GM12878 (cell line): Measurements from ENCODE around the gene PODN. TPM values are rescaled to one million over a fixed set of nuclear protein-coding genes. Genes with fewer than 3 reads are reported as not detected.

ENCODE experiments used
- ATAC-seq: fragments of 200-7000 bp; cut with Tn5 transposase; 3 replicates; pipeline ENCODE4 v1.9.1; 2020; ENCODE audit warnings: mild to moderate bottlenecking, moderate library complexity
- BruUV-seq: library from RNA; stranded (reverse); fragments of 400-500 nt; replicated peaks from 2 replicates; lab custom pipeline; 2021; lab: Mats Ljungman, UMichigan
- CTCF ChIA-PET: fragments of 300-600 bp; sonication (Branson Sonifier 250); formaldehyde crosslinking; extraction: SDS; loops from one replicate; lab custom pipeline; 2021; ENCODE audit warnings: inconsistent platforms; lab: Yijun Ruan, JAX
- POLR2A ChIA-PET: fragments of 350-600 bp; formaldehyde crosslinking; extraction: SDS; loops from one replicate; lab custom pipeline; 2021; ENCODE audit warnings: inconsistent platforms; lab: Charles Lee
- RAD21 ChIA-PET: fragments of 300-600 bp; sonication (Branson Sonifier 250); formaldehyde crosslinking; loops from one replicate; lab custom pipeline; 2023; ENCODE audit warnings: antibody characterized with exemption; ENCODE audit not compliant: unreplicated experiment; lab: Charles Lee
- SMC1A ChIA-PET: fragments of 300-600 bp; sonication (Branson Sonifier 250); formaldehyde crosslinking; loops from one replicate; lab custom pipeline; 2023; ENCODE audit not compliant: unreplicated experiment, uncharacterized antibody; lab: Charles Lee
- DNase-seq: peaks from one replicate; pipeline ENCODE4 v3.0.0-alpha.2; 2011; ENCODE audit warnings: low read depth, low spot score
- FAIRE-seq: peaks from 3 replicates; lab custom pipeline; 2011; peaks lifted over from hg19 to GRCh38; lab: Jason Lieb, UNC
- H2AFZ ChIP-seq: 2 replicates; pipeline ENCODE4 v1.6.0; 2011; ENCODE audit warnings: low read depth, low read length, control low read depth; ENCODE audit not compliant: control insufficient read depth
- H3K27ac ChIP-seq: 2 replicates; pipeline ENCODE4 v1.5.1; 2011; ENCODE audit warnings: control low read depth; ENCODE audit not compliant: control insufficient read depth, insufficient read depth
- H3K27me3 ChIP-seq, 2 experiments: replicated peaks in 1 of 2; 2 replicates each; pipeline versions ENCODE4 v1.6.0 to v1.6.1; 2011; ENCODE audit warnings: low read length in 1 of 2; ENCODE audit not compliant: control insufficient read depth in 2 of 2, insufficient read depth in 2 of 2
- H3K36me3 ChIP-seq, 2 experiments: 2 replicates each; pipeline ENCODE4 v1.5.1; 2011; ENCODE audit warnings: low read length in 1 of 2; ENCODE audit not compliant: control insufficient read depth in 2 of 2, insufficient read depth in 2 of 2
- H3K4me1 ChIP-seq: 2 replicates; pipeline ENCODE4 v1.6.1; 2011; ENCODE audit warnings: mild to moderate bottlenecking, low read length, moderate library complexity, mixed read lengths; ENCODE audit not compliant: control insufficient read depth, insufficient read depth
- H3K4me2 ChIP-seq: 2 replicates; pipeline ENCODE4 v1.6.0; 2011; ENCODE audit warnings: control low read depth; ENCODE audit not compliant: control insufficient read depth, insufficient read depth
- H3K4me3 ChIP-seq: fragments of 200-600 bp; sonication (generic); 2 replicates; pipeline ENCODE4 v1.5.1; 2016
- H3K79me2 ChIP-seq: 2 replicates; pipeline ENCODE4 v1.6.0; 2011; ENCODE audit warnings: low read length; ENCODE audit not compliant: control insufficient read depth, insufficient read depth
- H3K9ac ChIP-seq: 2 replicates; pipeline ENCODE4 v1.8.0; 2011; ENCODE audit warnings: low read length, control low read depth, mixed read lengths; ENCODE audit not compliant: control insufficient read depth, insufficient read depth
- H3K9me3 ChIP-seq: replicated peaks from 3 replicates; pipeline ENCODE4 v1.5.1; 2011; ENCODE audit warnings: mild to moderate bottlenecking, low read length; ENCODE audit not compliant: control insufficient read depth, insufficient read depth
- H4K20me1 ChIP-seq: 2 replicates; pipeline ENCODE4 v1.6.0; 2011; ENCODE audit not compliant: control insufficient read depth, insufficient read depth
- BHLHE40 ChIP-seq, 2 experiments: fragments of 450-650 bp in 1 of 2; IDR thresholded peaks; 2 replicates each; pipeline ENCODE4 v1.6.1; 2011 to 2017; ENCODE audit warnings: low read depth in 2 of 2, borderline replicate concordance in 1 of 2, improper control_type of control experiment in 1 of 2, low read length in 1 of 2, mild to moderate bottlenecking in 1 of 2
- CHD4 ChIP-seq: fragments of 200-600 bp; sonication (generic); IDR thresholded peaks from 2 replicates; pipeline ENCODE4 v1.6.1; 2016; ENCODE audit warnings: mild to moderate bottlenecking
- DPF2 ChIP-seq: fragments of 450-650 bp; IDR thresholded peaks from 2 replicates; pipeline ENCODE4 v1.6.1; 2017; ENCODE audit warnings: mild to moderate bottlenecking
- EZH2 ChIP-seq: IDR thresholded peaks from 2 replicates; pipeline ENCODE4 v1.6.1; 2012; ENCODE audit warnings: low read depth, mild to moderate bottlenecking, control low read depth, inconsistent platforms, low read length, borderline replicate concordance; ENCODE audit not compliant: control insufficient read depth
- MXI1 ChIP-seq: fragments of 150-350 bp; IDR thresholded peaks from 2 replicates; pipeline ENCODE4 v1.6.1; 2011; ENCODE audit warnings: low read depth, mild to moderate bottlenecking, inconsistent platforms, low read length, improper control_type of control experiment
- NFIC ChIP-seq: IDR thresholded peaks from 2 replicates; pipeline ENCODE4 v1.6.1; 2012; ENCODE audit warnings: low read depth, mild to moderate bottlenecking, inconsistent platforms, low read length, moderate library complexity
- SMC3 ChIP-seq: IDR thresholded peaks from 2 replicates; pipeline ENCODE4 v1.6.1; 2011; ENCODE audit warnings: low read length, improper control_type of control experiment, borderline replicate concordance
- SREBF2 ChIP-seq: IDR thresholded peaks from 2 replicates; pipeline ENCODE4 v1.6.1; 2012; ENCODE audit warnings: mild to moderate bottlenecking, low read length
- STAT1 ChIP-seq: fragments of 450-650 bp; conservative IDR thresholded peaks from 2 replicates; pipeline ENCODE4 v1.6.1; 2014; ENCODE audit warnings: antibody characterized with exemption, mild to moderate bottlenecking
- WGBS: methylation state at CpG from one replicate; pipeline ENCODE4 v1.1.6; 2016; ENCODE audit warnings: low lambda C conversion rate; ENCODE audit not compliant: insufficient replicate concordance, insufficient coverage; ENCODE audit errors: missing lambda C conversion rate; 5-methylcytosine and 5-hydroxymethylcytosine counted together
- in situ Hi-C: fragments of 300-500 bp; cut with MboI; formaldehyde crosslinking; loops from 9 replicates; pipeline ENCODE4 v1.14.3; 2018; ENCODE audit warnings: mixed read lengths
- intact Hi-C: fragments of 100-400 bp; cut with micrococcal nuclease; formaldehyde crosslinking; loops from one replicate; pipeline ENCODE4 v1.14.2; 2022; ENCODE audit not compliant: unreplicated experiment
- polyA plus RNA-seq, 11 experiments: library from polyadenylated mRNA; depleted of rRNA in 4 of 11; unstranded in 6 of 11; stranded (reverse) in 5 of 11; fragments of >200 nt; fragmentation: Nextera tagmentation in 4 of 11; fragmentation: Illumina TruSeq in 1 of 11; extraction: Ambion mirVana in 4 of 11; extraction: Trizol in 1 of 11; gene quantifications; 1 replicate in 1 of 11; 2 replicates in 10 of 11; pipeline versions ENCODE4 v1.2.1 to v1.2.3, GENCODE V29; 2011 to 2016; ENCODE audit warnings: inconsistent platforms in 2 of 11, missing spikeins in 2 of 11, low read depth in 1 of 11
- total RNA-seq, 4 experiments: library from RNA; depleted of rRNA in 3 of 4; stranded (reverse); fragments of >200 nt in 3 of 4; fragmentation: Illumina TruSeq in 1 of 4; extraction: Trizol in 1 of 4; gene quantifications; 2 replicates each; pipeline versions ENCODE4 v1.2.1 to v1.2.3, GENCODE V29; 2013 to 2021
- TF ChIP-seq, protein P1 (sequence below): IDR thresholded peaks from 2 replicates; pipeline ENCODE4 v1.6.1; 2012; ENCODE audit warnings: low read depth, low read length, improper control_type of control experiment
- TF ChIP-seq, protein P2 (sequence below): fragments of 450-650 bp; IDR thresholded peaks from 2 replicates; pipeline ENCODE4 v1.6.1; 2017; ENCODE audit warnings: antibody characterized with exemption, mild to moderate bottlenecking, moderate library complexity

Gene PODN
- total and polyA plus RNA-seq, 10 of the 15 experiments (the other 5 are each of a cell fraction or from before 2014, with no cell fraction given) = 0.10 TPM; not detected in 9

DNA sequence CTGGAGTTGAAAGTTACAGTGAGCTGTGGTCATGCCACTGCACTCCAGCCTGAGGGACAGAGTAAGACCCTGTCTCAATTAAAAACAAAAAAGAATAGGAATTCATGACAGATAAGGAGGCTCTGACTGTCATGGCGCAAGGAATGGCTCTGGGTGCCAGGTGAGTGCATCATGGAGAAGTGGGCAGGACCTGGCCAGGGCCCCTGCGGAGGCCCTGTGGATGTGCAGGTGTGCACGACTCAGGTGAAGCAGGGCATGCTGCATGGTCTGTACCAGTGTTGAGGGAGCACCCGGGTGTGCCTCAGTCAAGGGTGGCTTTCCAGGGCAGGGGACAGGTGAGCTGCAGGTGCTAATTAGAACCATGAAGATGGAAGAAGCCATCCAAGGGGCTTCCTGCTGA, 66.4 kb downstream of the PODN start:
- Histone ChIP-seq H3K4me3 (no peak overlapping the region), H3K27ac (no peak overlapping the region), H3K36me3 (no peaks in the 10 kb centered on the region), H3K79me2 (no peaks in the 10 kb centered on the region), H3K4me2 (no peak overlapping the region), H3K4me1 (no peaks in the 10 kb centered on the region), H2AFZ (no peak overlapping the region)
- RAD21 ChIA-PET = no interaction called here
- ATAC-seq (no peak), DNase-seq (no peak)
- POLR2A ChIA-PET = no interaction called here
- SMC1A ChIA-PET = interaction anchor here (0.6 kb wide), 1 partner anchor 52 kb away, joined by 3 read pairs; no protein-coding TSS in a partner anchor
- in situ Hi-C loops = no loop called here
- CTCF ChIA-PET = no interaction called here
- TF ChIP-seq DPF2 (no peak), CHD4 (no peak), EZH2 (no peak), BHLHE40 (IDR thresholded peaks at IDR 0.05; ENCODE audit: borderline replicate concordance in 1 of 2, low read depth in 2 of 2, low read length in 1 of 2) (no peak), SMC3 (no peak), MXI1 (no peak), STAT1 (no peak), SREBF2 (no peak), NFIC (no peak)
- TF ChIP-seq, protein P1, sequence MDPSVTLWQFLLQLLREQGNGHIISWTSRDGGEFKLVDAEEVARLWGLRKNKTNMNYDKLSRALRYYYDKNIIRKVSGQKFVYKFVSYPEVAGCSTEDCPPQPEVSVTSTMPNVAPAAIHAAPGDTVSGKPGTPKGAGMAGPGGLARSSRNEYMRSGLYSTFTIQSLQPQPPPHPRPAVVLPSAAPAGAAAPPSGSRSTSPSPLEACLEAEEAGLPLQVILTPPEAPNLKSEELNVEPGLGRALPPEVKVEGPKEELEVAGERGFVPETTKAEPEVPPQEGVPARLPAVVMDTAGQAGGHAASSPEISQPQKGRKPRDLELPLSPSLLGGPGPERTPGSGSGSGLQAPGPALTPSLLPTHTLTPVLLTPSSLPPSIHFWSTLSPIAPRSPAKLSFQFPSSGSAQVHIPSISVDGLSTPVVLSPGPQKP = no peak
- TF ChIP-seq, protein P2, sequence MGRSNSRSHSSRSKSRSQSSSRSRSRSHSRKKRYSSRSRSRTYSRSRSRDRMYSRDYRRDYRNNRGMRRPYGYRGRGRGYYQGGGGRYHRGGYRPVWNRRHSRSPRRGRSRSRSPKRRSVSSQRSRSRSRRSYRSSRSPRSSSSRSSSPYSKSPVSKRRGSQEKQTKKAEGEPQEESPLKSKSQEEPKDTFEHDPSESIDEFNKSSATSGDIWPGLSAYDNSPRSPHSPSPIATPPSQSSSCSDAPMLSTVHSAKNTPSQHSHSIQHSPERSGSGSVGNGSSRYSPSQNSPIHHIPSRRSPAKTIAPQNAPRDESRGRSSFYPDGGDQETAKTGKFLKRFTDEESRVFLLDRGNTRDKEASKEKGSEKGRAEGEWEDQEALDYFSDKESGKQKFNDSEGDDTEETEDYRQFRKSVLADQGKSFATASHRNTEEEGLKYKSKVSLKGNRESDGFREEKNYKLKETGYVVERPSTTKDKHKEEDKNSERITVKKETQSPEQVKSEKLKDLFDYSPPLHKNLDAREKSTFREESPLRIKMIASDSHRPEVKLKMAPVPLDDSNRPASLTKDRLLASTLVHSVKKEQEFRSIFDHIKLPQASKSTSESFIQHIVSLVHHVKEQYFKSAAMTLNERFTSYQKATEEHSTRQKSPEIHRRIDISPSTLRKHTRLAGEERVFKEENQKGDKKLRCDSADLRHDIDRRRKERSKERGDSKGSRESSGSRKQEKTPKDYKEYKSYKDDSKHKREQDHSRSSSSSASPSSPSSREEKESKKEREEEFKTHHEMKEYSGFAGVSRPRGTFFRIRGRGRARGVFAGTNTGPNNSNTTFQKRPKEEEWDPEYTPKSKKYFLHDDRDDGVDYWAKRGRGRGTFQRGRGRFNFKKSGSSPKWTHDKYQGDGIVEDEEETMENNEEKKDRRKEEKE = no peak
- TF ChIP-seq, all 136 proteins: peak for 0
- intact Hi-C loops = no loop called here
- no peak for FAIRE-seq
- Histone ChIP-seq H3K9me3 (no peaks in the 10 kb centered on the region), H3K9ac (no peak overlapping the region), H4K20me1 (no peaks in the 10 kb centered on the region), H3K27me3 (no peaks in the 10 kb centered on the region)
- no TSS peak for BruUV-seq
- WGBS = 0% methylated on average over 1 of the region's 4 CpGs
